ENCODE results near the gene FAM204A. TPM values are rescaled to one million over a fixed set of nuclear protein-coding genes. Genes with fewer than 3 reads are reported as not detected.

The FAM204A gene
- total and polyA plus RNA-seq, 2 of the 13 experiments (the other 11 are each of a cell fraction or from before 2014, with no cell fraction given): 9.2 to 61.0 TPM

GRCh38 chr10:118264838-118265470 is 77.2 kb downstream of the FAM204A start:
- Histone ChIP-seq H3K9me3 (ENCODE audit: low read length) (no peaks in the 10 kb centered on the region), H3K27me3 (ENCODE audit: control insufficient read depth in 1 of 2, insufficient read depth in 2 of 2, low read length in 2 of 2) (peaks cover 0 to 25% of the 10 kb centered on the region in 2 experiments; a peak in 2 of 5 replicates), H2AFZ (ENCODE audit: low read length) (no peak overlapping the region), H3K36me3 (replicated peaks in 1 of 2; ENCODE audit: control insufficient read depth in 1 of 2, insufficient read depth in 2 of 2, low read length in 2 of 2) (no peaks in the 10 kb centered on the region), H3K4me3 (replicated peaks in 1 of 3; ENCODE audit: insufficient read depth in 1 of 3, low read depth in 2 of 3, low read length in 3 of 3) (no peak overlapping the region), H4K20me1 (ENCODE audit: insufficient read depth, low read length) (no peaks in the 10 kb centered on the region), H3K79me2 (ENCODE audit: insufficient read depth, low read length) (no peaks in the 10 kb centered on the region), H3K9ac (ENCODE audit: insufficient read depth, low read depth, low read length) (no peak overlapping the region), H3K4me2 (ENCODE audit: low read depth, low read length) (no peak overlapping the region), H3K4me1 (ENCODE audit: insufficient read depth, low read length) (no peaks in the 10 kb centered on the region), H3K27ac (ENCODE audit: extremely low read length, insufficient read depth, low read length) (no peak overlapping the region)
- in situ Hi-C loops (cut with HindIII; ENCODE audit: extremely low pct_ligation_motif_present, low pct_unique_long_range_greater_than_20kb) (no loop called here), intact Hi-C loops (cut with micrococcal nuclease; ENCODE audit: unreplicated experiment) (no loop called here)
- FAIRE-seq (no peak), ATAC-seq (no peak), DNase-seq (ENCODE audit: low spot score) (no peak)
- ChIA-PET POLR2A (no interaction called here), CTCF (ENCODE audit: low intra/inter-chr PET ratio, low total read pairs) (no interaction called here)
- 9% methylated on average over 11 of the region's 11 CpGs for WGBS (ENCODE audit: low lambda C conversion rate)
- TF ChIP-seq TEAD3 (CRISPR knock-in tag; optimal IDR thresholded peaks at IDR 0.05; ENCODE audit: borderline replicate concordance) (no peak), NAIF1 (CRISPR knock-in tag; IDR thresholded peaks at IDR 0.05; ENCODE audit: borderline replicate concordance) (no peak), XBP1 (CRISPR knock-in tag; IDR thresholded peaks at IDR 0.05) (no peak), YY1 (IDR thresholded peaks at IDR 0.05; ENCODE audit: insufficient read depth, insufficient replicate concordance, low read depth, low read length) (no peak), ATAD3A (CRISPR knock-in tag; IDR thresholded peaks at IDR 0.05) (no peak), KLF15 (CRISPR knock-in tag; IDR thresholded peaks at IDR 0.05; ENCODE audit: borderline replicate concordance) (no peak), ZFP91 (CRISPR knock-in tag; IDR thresholded peaks at IDR 0.05; ENCODE audit: borderline replicate concordance) (no peak), ZNF138 (CRISPR knock-in tag; IDR thresholded peaks at IDR 0.05; ENCODE audit: low read depth) (no peak), SIX4 (CRISPR knock-in tag; IDR thresholded peaks at IDR 0.05) (no peak), BATF2 (CRISPR knock-in tag; IDR thresholded peaks at IDR 0.05) (no peak)
- BruUV-seq (replicated peaks): no TSS peak
